H1 (cell line): ENCODE data around the gene C2orf76. TPM values are rescaled to one million over a fixed set of nuclear protein-coding genes. Genes with fewer than 3 reads are reported as not detected.

Experiments
- CTCF ChIA-PET: fragments of 300-600 bp; sonication (Branson Sonifier 250); formaldehyde crosslinking; loops from one replicate; lab custom pipeline; 2021; ENCODE audit not compliant: partially characterized antibody; lab: Charles Lee
- POLR2A ChIA-PET: fragments of 300-600 bp; sonication (Branson Sonifier 250); formaldehyde crosslinking; loops from one replicate; lab custom pipeline; 2021; ENCODE audit warnings: inconsistent platforms; ENCODE audit not compliant: partially characterized antibody; lab: Charles Lee
- DNase-seq, 2 experiments: peaks; one replicate each; pipeline versions ENCODE4 v3.0.0 to v3.0.0-alpha.2; 2010 to 2022; ENCODE audit warnings: low spot score in 2 of 2, low read depth in 1 of 2, mixed read lengths in 1 of 2
- FAIRE-seq: peaks from 2 replicates; lab custom pipeline; 2011; peaks lifted over from hg19 to GRCh38; lab: Jason Lieb, UNC
- H2AFZ ChIP-seq: 2 replicates; pipeline ENCODE4 v1.8.1; 2012; ENCODE audit warnings: low read length, inconsistent platforms
- H2AK5ac ChIP-seq: 2 replicates; pipeline ENCODE4 v1.6.1; 2013; ENCODE audit warnings: low read depth, low read length
- H2BK120ac ChIP-seq: replicated peaks from 2 replicates; pipeline ENCODE3; 2013; ENCODE audit warnings: low read depth, low read length, inconsistent platforms
- H2BK12ac ChIP-seq: 2 replicates; pipeline ENCODE4 v1.6.1; 2013; ENCODE audit warnings: low read depth, low read length
- H2BK15ac ChIP-seq: 2 replicates; pipeline ENCODE4 v1.6.1; 2013; ENCODE audit warnings: low read length
- H2BK20ac ChIP-seq: 2 replicates; pipeline ENCODE4 v1.6.1; 2013; ENCODE audit warnings: low read length
- H2BK5ac ChIP-seq: 2 replicates; pipeline ENCODE4 v1.6.1; 2013; ENCODE audit warnings: low read depth, low read length
- H3K14ac ChIP-seq: 2 replicates; pipeline ENCODE4 v1.6.1; 2013; ENCODE audit warnings: inconsistent platforms; ENCODE audit not compliant: insufficient read length
- H3K18ac ChIP-seq: 2 replicates; pipeline ENCODE4 v1.6.1; 2013; ENCODE audit warnings: low read length; ENCODE audit errors: extremely low read depth
- H3K23ac ChIP-seq: 2 replicates; pipeline ENCODE4 v1.6.1; 2013; ENCODE audit warnings: inconsistent platforms; ENCODE audit not compliant: insufficient read length
- H3K23me2 ChIP-seq: 2 replicates; pipeline ENCODE4 v1.6.1; 2013; ENCODE audit warnings: low read depth, low read length
- H3K27ac ChIP-seq: 2 replicates; pipeline ENCODE4 v1.6.1; 2011; ENCODE audit warnings: low read depth, low read length, inconsistent platforms
- H3K27me3 ChIP-seq, 4 experiments: replicated peaks in 1 of 4; 1 replicate in 1 of 4; 2 replicates in 3 of 4; pipeline versions ENCODE4 v1.6.1 to v1.8.1; 2011 to 2013; ENCODE audit warnings: low read length in 3 of 4, mild to moderate bottlenecking in 3 of 4, inconsistent platforms in 2 of 4, mixed read lengths in 2 of 4, moderate library complexity in 1 of 4; ENCODE audit not compliant: control insufficient read depth in 3 of 4, insufficient read depth in 3 of 4; ENCODE audit errors: extremely low read depth in 1 of 4
- H3K36me3 ChIP-seq, 4 experiments: 2 replicates each; pipeline versions ENCODE4 v1.6.1 to v1.8.1; 2011 to 2013; ENCODE audit warnings: mild to moderate bottlenecking in 4 of 4, low read length in 3 of 4, moderate library complexity in 2 of 4, control low read depth in 1 of 4, inconsistent platforms in 1 of 4; ENCODE audit not compliant: insufficient read depth in 4 of 4, control insufficient read depth in 2 of 4
- H3K4ac ChIP-seq: replicated peaks from 2 replicates; pipeline ENCODE3; 2013; ENCODE audit warnings: low read length, low read depth, mixed read lengths, inconsistent platforms; ENCODE audit not compliant: insufficient read length
- H3K4me1 ChIP-seq, 4 experiments: replicated peaks in 1 of 4; 1 replicate in 1 of 4; 2 replicates in 3 of 4; pipeline versions ENCODE4 v1.6.1 to v1.8.1; 2011 to 2013; ENCODE audit warnings: low read length in 3 of 4, inconsistent platforms in 2 of 4, mixed read lengths in 1 of 4; ENCODE audit not compliant: insufficient read depth in 4 of 4, control insufficient read depth in 3 of 4
- H3K4me2 ChIP-seq, 2 experiments: 2 replicates each; pipeline versions ENCODE4 v1.6.1 to v1.8.1; 2011 to 2013; ENCODE audit warnings: low read depth in 2 of 2, low read length in 2 of 2, control low read depth in 1 of 2, inconsistent platforms in 1 of 2, mild to moderate bottlenecking in 1 of 2; ENCODE audit not compliant: insufficient read depth in 1 of 2
- H3K4me3 ChIP-seq, 4 experiments: fragments of 200-600, 300-600 bp in 1 of 4; sonication (generic), shearing (Covaris generic), sonication (Bioruptor Twin) in 1 of 4; 2 replicates each; pipeline versions ENCODE4 v1.5.1 to v1.8.1; 2011 to 2016; ENCODE audit warnings: low read length in 4 of 4, low read depth in 3 of 4, control low read depth in 2 of 4, inconsistent platforms in 2 of 4, mild to moderate bottlenecking in 2 of 4, mixed read lengths in 1 of 4, moderate library complexity in 1 of 4; ENCODE audit not compliant: insufficient read depth in 2 of 4; ENCODE audit errors: extremely low read depth in 1 of 4
- H3K56ac ChIP-seq: replicated peaks from 2 replicates; pipeline ENCODE3; 2013; ENCODE audit warnings: low read depth, mild to moderate bottlenecking, mixed read lengths, low read length, inconsistent platforms; ENCODE audit not compliant: insufficient read length
- H3K79me1 ChIP-seq: 2 replicates; pipeline ENCODE4 v1.6.1; 2013; ENCODE audit warnings: low read depth, low read length, control low read depth
- H3K79me2 ChIP-seq, 2 experiments: 2 replicates each; pipeline versions ENCODE4 v1.6.1 to v1.8.1; 2012 to 2013; ENCODE audit warnings: low read length in 2 of 2, mild to moderate bottlenecking in 2 of 2, inconsistent platforms in 1 of 2; ENCODE audit not compliant: insufficient read depth in 2 of 2, control insufficient read depth in 1 of 2
- H3K9ac ChIP-seq, 4 experiments: replicated peaks in 1 of 4; 1 replicate in 1 of 4; 2 replicates in 3 of 4; pipeline versions ENCODE4 v1.6.1 to v1.8.1; 2011 to 2013; ENCODE audit warnings: low read depth in 3 of 4, low read length in 3 of 4, control low read depth in 2 of 4, mild to moderate bottlenecking in 2 of 4, moderate library complexity in 2 of 4, inconsistent platforms in 1 of 4; ENCODE audit errors: extremely low read depth in 1 of 4
- H3K9me3 ChIP-seq, 2 experiments: 2 replicates each; pipeline versions ENCODE4 v1.6.1 to v1.8.1; 2012 to 2013; ENCODE audit warnings: mild to moderate bottlenecking in 2 of 2, moderate library complexity in 2 of 2, control low read depth in 1 of 2, inconsistent platforms in 1 of 2, low read depth in 1 of 2, low read length in 1 of 2, mixed read lengths in 1 of 2; ENCODE audit not compliant: insufficient read depth in 2 of 2
- H4K20me1 ChIP-seq, 2 experiments: replicated peaks in 1 of 2; 2 replicates each; pipeline versions ENCODE3 to v1.8.1; 2011 to 2013; ENCODE audit warnings: inconsistent platforms in 2 of 2, low read length in 2 of 2, mild to moderate bottlenecking in 1 of 2; ENCODE audit not compliant: insufficient read depth in 2 of 2, control insufficient read depth in 1 of 2
- H4K5ac ChIP-seq: 2 replicates; pipeline ENCODE4 v1.6.1; 2013; ENCODE audit warnings: low read length, low read depth, mixed read lengths, inconsistent platforms; ENCODE audit not compliant: insufficient read length
- H4K8ac ChIP-seq: 2 replicates; pipeline ENCODE4 v1.8.0; 2013; ENCODE audit warnings: mild to moderate bottlenecking, moderate library complexity, low read length, inconsistent platforms; ENCODE audit not compliant: insufficient read depth; ENCODE audit errors: extremely low read depth
- H4K91ac ChIP-seq: replicated peaks from 2 replicates; pipeline ENCODE3; 2013; ENCODE audit warnings: low read length, mixed read lengths, inconsistent platforms; ENCODE audit not compliant: insufficient read length
- ASH2L ChIP-seq: fragments of 200-600, 300-600 bp; sonication (generic); IDR thresholded peaks from one replicate; pipeline ENCODE4 v1.7.1; 2017; ENCODE audit warnings: low read length
- BCL11A ChIP-seq, 2 experiments: IDR thresholded peaks; one replicate each; pipeline ENCODE4 v1.6.1; 2011; ENCODE audit warnings: low read depth in 2 of 2, low read length in 2 of 2, mild to moderate bottlenecking in 2 of 2
- CBX5 ChIP-seq: fragments of 300-800, 300-1000 bp; sonication (generic); IDR thresholded peaks from 2 replicates; pipeline ENCODE4 v1.7.1; 2016; ENCODE audit warnings: antibody characterized with exemption, low read length, low read depth
- EGR1 ChIP-seq: IDR thresholded peaks from 2 replicates; pipeline ENCODE4 v1.6.1; 2011; ENCODE audit warnings: low read depth, low read length, borderline replicate concordance
- NRF1 ChIP-seq: IDR thresholded peaks from 2 replicates; pipeline ENCODE4 v1.6.1; 2011; ENCODE audit warnings: mild to moderate bottlenecking, low read depth, low read length, improper control_type of control experiment
- RAD21 ChIP-seq, 2 experiments: IDR thresholded peaks in 1 of 2; conservative IDR thresholded peaks in 1 of 2; 2 replicates each; pipeline ENCODE4 v1.6.1; 2011; ENCODE audit warnings: low read depth in 2 of 2, low read length in 2 of 2, improper control_type of control experiment in 1 of 2, inconsistent platforms in 1 of 2, mild to moderate bottlenecking in 1 of 2, moderate library complexity in 1 of 2
- RBBP5 ChIP-seq: IDR thresholded peaks from 2 replicates; pipeline ENCODE4 v1.7.1; 2012; ENCODE audit warnings: low read depth, mild to moderate bottlenecking, inconsistent platforms, low read length, moderate library complexity, borderline replicate concordance
- SIX5 ChIP-seq: IDR thresholded peaks from 2 replicates; pipeline ENCODE4 v1.6.1; 2011; ENCODE audit warnings: mild to moderate bottlenecking, low read depth, low read length
- TAF7 ChIP-seq: optimal IDR thresholded peaks from 2 replicates; pipeline ENCODE3; 2011; ENCODE audit warnings: low read depth, mild to moderate bottlenecking, inconsistent platforms, low read length, moderate library complexity, borderline replicate concordance
- TEAD4 ChIP-seq: IDR thresholded peaks from 2 replicates; pipeline ENCODE4 v1.6.1; 2012; ENCODE audit warnings: low read depth, low read length, inconsistent platforms, mixed read lengths
- ZNF274 ChIP-seq: IDR thresholded peaks from 2 replicates; pipeline ENCODE4 v1.7.0; 2012; ENCODE audit warnings: low read length, borderline replicate concordance; ENCODE audit errors: extremely low read depth
- WGBS, 2 experiments: shearing (Covaris generic) in 1 of 2; methylation state at CpG; one replicate each; pipeline versions ENCODE4 v1.1.6 to v1.1.7; 2013 to 2015; ENCODE audit warnings: low lambda C conversion rate in 2 of 2, mixed read lengths in 2 of 2, inconsistent platforms in 1 of 2, low coverage in 1 of 2, missing lambda C conversion rate in 1 of 2; ENCODE audit not compliant: insufficient replicate concordance in 2 of 2, insufficient coverage in 1 of 2, insufficient read length in 1 of 2; ENCODE audit errors: extremely low coverage in 1 of 2, missing lambda C conversion rate in 1 of 2; 5-methylcytosine and 5-hydroxymethylcytosine counted together
- polyA plus RNA-seq, 7 experiments: library from polyadenylated mRNA; depleted of rRNA in 3 of 7; stranded (reverse) in 5 of 7; unstranded in 2 of 7; fragments of >200 nt in 5 of 7; fragments of 200-250 nt in 2 of 7; gene quantifications; 1 replicate in 5 of 7; 2 replicates in 1 of 7; 4 replicates in 1 of 7; pipeline versions ENCODE4 v1.2.1 to v1.2.3, GENCODE V29; 2011 to 2013; ENCODE audit warnings: missing spikeins in 2 of 7, mixed read lengths in 2 of 7
- total RNA-seq: library from RNA; stranded (reverse); fragmentation: NEBNext Ultra II Directional; extraction: Animal tissue kit (Norgen Biotek cat#: 25700); gene quantifications from 2 replicates; pipeline ENCODE4 v1.2.1, GENCODE V29; 2021

Gene C2orf76
- total and polyA plus RNA-seq, 2 of the 8 experiments (the other 6 are each of a cell fraction or from before 2014, with no cell fraction given) = 4.4 to 5.0 TPM

GRCh38 chr2:119304847-119305246 is 61.8 kb downstream of the C2orf76 start:
- no peak overlapping the region for H2BK12ac ChIP-seq
- no peak overlapping the region for H3K4ac ChIP-seq
- FAIRE-seq (no peak), DNase-seq (no peak)
- H3K9ac ChIP-seq = no peak overlapping the region
- H2BK15ac ChIP-seq = no peak overlapping the region
- no peaks in the 10 kb centered on the region for H3K36me3 ChIP-seq
- H3K9me3 ChIP-seq = no peaks in the 10 kb centered on the region
- no peaks in the 10 kb centered on the region for H3K27me3 ChIP-seq
- ChIA-PET POLR2A (no interaction called here), CTCF (interaction anchor here (1.2 kb wide), 1 partner anchor 10 kb away, joined by 3 read pairs; no protein-coding TSS in a partner anchor)
- no peak overlapping the region for H3K56ac ChIP-seq
- no peak overlapping the region for H3K23ac ChIP-seq
- no peak overlapping the region for H3K27ac ChIP-seq
- no peak overlapping the region for H2BK5ac ChIP-seq
- WGBS, 2 experiments = 65% methylated on average over 2 of the region's 2 CpGs; no CpG with 5 or more reads in 1 of the 2 experiments
- no peaks in the 10 kb centered on the region for H3K79me2 ChIP-seq
- no peaks in the 10 kb centered on the region for H3K79me1 ChIP-seq
- H3K14ac ChIP-seq = no peak overlapping the region
- no peak overlapping the region for H2AK5ac ChIP-seq
- no peak overlapping the region for H2AFZ ChIP-seq
- no peak overlapping the region for H2BK120ac ChIP-seq
- no peak overlapping the region for H4K8ac ChIP-seq
- H3K4me1 ChIP-seq = peaks cover 0 to 6% (median 2%) of the 10 kb centered on the region in 4 experiments; a peak in 4 of 7 replicates
- no peaks in the 10 kb centered on the region for H3K23me2 ChIP-seq
- H3K18ac ChIP-seq = no peak overlapping the region
- no peak overlapping the region for H4K5ac ChIP-seq
- H4K91ac ChIP-seq = no peak overlapping the region
- no peak overlapping the region for H3K4me2 ChIP-seq
- H4K20me1 ChIP-seq = no peaks in the 10 kb centered on the region
- no peak overlapping the region for H3K4me3 ChIP-seq
- no peak overlapping the region for H2BK20ac ChIP-seq
- TF ChIP-seq ZNF274 = no peak
- TF ChIP-seq NRF1 = no peak
- TF ChIP-seq RBBP5 = no peak
- TF ChIP-seq ASH2L = no peak
- no peak for TF ChIP-seq RAD21 (IDR thresholded peaks at IDR 0.05 in 1 of 2, conservative IDR thresholded peaks at IDR 0.05 in 1 of 2; ENCODE audit: low read depth in 2 of 2, low read length in 2 of 2)
- no peak for TF ChIP-seq EGR1
- TF ChIP-seq TAF7 = no peak
- no peak for TF ChIP-seq CBX5
- TF ChIP-seq BCL11A (IDR thresholded peaks at IDR 0.05; ENCODE audit: low read depth in 2 of 2, low read length in 2 of 2) = no peak
- no peak for TF ChIP-seq SIX5
- no peak for TF ChIP-seq TEAD4
